Anterior cingulate cortex (tissue), 58 donors: ENCODE results near the gene TNF.
A peak's percentile ranks its signal among the peaks of the same experiment; 100 is the strongest.

Source experiments
- DNase-seq, 58 donors: peaks; one replicate each; lab custom pipeline; 2025; lab: John Stamatoyannopoulos, UW

Gene TNF

GRCh38 chr6:31575335-31575901 is at the start of gene TNF:
TSS of gene TNF (plus strand) at chr6:31575565. CDS start at chr6:31575742, 177 bp downstream.
- peak in 13 of 58 donors; percentile 1 to 35 (median 13) for DNase-seq

DNA sequence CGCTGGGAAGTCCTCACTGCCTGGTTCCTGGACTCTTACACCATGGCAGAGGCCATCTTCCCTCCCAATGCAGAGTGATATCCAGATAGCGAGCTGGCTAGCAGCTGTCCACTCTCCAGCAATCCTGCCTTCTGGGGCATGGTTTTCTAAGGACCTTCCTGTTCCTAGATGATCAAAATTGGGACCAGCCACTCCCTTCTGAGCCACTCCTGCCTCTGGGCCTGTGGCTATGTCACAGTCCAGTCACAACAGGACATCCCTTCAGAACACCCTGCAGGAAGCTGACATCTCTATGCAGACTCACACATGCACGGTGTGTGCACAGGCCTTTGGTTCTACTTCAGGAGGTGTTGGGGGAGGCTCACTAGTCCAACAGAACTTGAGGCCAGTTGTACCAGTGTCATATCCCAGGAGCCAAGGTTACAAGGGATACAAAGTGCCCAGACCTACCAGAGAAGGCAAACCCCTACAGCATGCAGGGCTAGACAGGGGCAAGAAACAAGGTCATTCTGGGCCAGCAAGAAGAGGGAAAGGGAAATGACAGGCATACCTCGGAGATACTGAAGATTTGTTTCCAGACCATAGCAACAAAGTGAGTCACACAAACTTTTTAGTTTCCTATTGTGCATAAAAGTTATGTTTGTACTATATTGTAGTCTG is 49.3 kb upstream of the TNF start:
- DNase-seq = no peak

DNA sequence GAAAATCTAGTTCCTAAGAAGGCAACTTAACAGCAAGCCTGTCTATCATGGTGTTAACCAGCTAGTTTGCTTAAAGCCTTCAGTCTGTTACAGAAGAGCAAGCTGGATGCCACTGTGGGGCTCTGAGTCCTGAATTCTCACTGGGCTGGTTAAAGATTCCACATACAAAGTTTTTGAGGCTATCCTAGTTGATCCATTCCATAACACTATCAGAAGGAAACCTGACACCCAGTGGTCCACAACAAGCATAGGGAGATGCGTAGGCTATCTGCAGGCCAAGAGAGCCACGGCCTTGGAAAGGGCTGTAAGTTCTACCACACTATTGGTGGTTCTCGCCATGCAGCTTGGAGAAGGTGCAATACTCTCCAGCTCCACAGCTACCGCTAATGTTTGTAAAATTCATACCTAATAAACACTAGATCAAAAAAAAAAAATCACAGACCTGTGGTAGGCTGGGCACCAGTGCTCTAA is 47.0 kb upstream of the TNF start:
- DNase-seq = no peak

- no peak for DNase-seq
These were observed 46.5 kb upstream of the TNF start, which contains the start of gene MCCD1 for GRCh38 chr6:31528821-31529328. TSS of gene MCCD1 (plus strand) at chr6:31528962. CDS start at chr6:31529015, 53 bp downstream.

GRCh38 chr6:31529329-31530150 is 45.8 kb upstream of the TNF start:
- no peak for DNase-seq

GRCh38 chr6:31530659-31531058 is 44.7 kb upstream of the TNF start:
- no peak for DNase-seq

DNA sequence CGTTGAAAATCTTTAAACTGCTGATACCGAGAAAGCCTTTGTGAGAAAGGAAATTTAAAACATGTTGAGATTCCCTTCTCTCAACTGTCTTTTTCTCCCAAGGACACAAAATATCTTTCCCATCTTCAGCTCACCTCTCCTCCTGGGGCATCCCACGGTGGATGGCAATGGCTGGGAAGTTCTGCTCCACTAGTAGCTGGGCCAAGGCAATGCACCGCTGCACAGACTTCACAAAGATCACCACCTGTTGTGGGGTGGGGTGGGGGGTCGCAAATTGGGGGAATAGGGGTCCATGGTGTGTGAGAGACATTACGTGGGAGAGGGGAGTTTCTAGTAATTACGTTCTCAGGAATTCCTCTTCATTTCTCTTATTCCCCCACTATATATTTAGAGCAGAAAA is 44.2 kb upstream of the TNF start:
- no peak for DNase-seq

DNA sequence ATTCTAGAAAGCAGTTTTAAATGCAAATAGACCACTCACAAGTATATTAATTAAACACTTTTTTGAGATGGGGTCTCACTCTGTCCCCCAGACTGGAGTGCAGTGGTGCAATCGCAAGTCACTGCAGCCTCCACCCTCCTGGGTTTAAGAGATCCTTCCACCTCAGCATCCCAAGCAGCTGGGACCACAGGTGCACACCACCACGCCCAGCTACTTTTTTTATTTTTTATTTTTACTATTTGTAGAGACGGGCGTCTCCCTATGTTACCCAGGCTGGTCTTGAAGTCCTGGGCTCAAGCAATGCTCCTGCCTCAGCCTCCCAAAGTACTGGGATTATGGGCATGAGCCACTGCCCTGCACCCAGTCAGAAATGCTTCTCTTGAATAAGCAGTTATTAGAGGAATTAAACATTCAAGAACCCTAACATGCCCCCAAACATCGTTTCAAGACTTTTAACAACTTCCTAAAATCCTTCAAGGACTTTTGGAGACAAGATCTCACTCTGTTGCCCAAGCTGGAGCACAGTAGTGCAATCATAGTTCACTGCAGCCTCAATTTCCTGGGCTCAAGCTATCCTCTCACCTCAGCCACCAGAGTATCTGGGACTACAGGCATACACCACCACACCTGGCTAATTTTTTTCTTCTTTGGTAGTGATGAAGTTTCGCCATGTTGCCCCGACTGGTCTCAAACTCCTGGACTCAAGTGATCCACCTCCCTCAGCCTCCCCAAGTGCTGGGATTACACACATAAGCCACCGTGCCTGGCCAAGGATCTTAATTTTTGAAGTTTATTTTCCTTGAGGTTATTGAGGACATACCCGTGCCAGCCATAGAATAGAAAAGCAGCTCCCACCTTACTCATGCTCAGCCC is 43.4 kb upstream of the TNF start:
- DNase-seq = no peak

- DNase-seq = no peak
These were observed 42.5 kb upstream of the TNF start for GRCh38 chr6:31532644-31533454.

DNA sequence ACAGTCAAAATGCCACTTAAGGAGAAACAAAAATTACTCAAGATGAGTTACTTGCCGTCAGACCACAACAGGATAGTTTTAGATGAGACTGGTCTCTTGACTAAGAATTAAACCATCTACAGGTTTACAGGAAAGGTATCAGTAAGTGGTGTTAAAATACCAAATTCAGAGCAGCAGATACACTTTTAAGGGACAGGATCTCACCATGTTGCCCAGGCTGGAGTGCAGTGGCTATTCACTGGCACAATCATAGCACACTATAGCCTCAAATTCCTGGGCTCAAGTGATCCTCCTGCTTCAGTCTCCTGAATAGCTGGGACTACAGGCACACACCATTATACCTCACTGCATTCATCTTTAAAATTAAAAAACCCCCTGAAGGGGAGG is 41.9 kb upstream of the TNF start:
- DNase-seq = no peak

DNA sequence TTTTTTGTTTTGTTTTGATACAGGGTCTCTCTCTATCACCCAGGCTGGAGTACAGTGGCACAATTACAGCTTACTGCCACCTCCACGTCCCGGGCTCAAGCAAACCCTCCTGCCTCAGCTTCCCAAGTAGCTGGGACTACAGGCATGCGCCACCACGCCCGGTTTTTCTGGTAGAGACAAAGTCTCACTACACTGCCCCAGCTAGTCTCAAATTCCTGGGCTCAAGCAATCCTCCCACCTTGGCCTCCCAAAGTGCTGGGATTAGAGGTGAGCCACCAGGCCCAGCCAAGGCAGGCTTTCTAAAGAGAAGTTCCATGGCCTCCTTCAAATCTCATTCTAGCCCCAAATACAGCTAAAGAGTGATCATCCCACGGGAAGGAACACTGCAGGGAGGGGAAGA is 41.4 kb upstream of the TNF start:
- DNase-seq = no peak

DNA sequence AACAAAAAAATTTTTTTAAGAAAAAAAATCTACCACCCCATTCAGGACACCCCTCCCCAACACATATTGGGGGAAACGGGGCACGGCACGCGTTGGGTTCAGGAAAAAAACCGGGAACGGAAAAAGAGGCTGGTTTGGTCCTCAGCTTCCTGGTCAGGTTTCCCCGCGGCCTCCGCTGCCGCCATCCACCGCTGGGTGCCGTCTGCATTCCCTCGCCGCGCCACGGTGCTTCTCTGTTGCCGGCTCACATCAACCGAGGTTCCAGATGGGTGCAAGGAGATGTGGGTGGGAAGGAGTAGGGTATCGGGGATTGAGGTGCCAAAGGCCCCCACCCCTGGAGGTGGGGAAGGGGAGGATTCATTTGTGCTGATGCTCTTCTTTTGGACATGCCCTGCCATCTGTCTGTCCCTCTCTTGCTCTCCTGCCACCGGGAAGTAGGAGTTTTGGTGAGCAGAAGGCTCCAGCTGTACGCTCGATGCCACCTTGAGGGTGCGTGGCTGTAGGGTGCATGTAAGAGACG is 40.8 kb upstream of the TNF start:
- DNase-seq = no peak

DNA sequence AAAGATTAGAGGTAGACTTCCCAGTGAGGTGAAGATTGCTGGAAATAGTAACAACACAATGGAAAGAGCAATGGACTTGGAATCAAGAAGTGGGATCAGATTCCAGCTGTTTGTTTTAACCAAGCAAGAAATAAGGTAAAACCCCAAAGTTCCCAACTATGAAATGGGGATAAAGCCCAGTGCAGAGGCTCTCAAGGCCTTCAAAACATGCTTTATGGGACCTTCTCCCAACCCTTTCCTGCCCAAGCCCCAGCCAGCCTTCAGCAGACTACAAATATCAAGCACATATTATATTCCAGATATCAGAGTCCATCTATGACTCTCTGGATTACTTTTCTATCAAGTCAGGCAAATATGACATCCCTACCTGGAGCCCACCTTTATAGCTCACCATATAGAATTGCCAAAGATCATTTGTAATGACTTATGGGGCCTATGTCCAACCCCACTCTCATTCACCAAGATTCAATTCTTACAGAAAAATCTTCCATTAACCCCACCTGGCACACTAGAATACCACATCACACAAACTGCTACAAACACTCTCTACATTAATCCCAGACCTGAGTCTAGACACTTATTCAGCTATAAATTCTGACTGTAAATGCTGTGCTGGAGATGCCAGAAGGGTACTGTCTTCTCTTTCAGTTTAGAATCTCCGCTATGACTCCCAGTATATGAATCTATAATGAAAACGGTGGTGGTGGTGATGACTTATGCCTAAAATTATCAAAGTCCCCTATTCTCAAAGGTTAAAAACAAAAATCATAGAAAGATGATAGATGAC is 39.6 kb upstream of the TNF start:
- no peak for DNase-seq

DNA sequence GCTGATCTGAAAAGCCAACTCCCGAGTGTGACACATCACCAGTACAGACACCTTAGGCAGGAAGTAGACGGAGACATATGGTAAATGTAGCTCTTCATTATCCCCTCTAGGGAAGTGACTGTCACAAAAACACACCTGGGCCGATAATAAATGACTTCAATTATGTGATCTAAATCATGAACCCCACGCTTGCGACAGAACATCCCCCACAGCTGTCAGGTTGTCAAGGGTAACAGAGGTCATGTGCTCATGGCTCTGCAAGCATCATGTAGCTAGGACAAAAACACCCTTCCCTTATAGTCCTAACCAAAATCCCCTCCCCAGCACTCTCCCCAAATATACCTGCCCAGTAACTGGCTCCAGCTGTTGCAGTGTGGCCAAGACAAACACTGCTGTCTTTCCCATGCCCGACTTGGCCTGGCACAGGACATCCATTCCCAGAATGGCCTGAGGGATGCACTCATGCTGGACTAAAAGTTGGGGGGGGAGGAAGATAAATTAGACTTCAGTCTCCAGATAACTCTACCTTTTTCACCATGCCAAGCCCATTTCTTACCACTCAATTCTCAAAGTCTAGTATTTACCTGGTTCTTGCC is 36.5 kb upstream of the TNF start:
- DNase-seq = peak in 1 of 58 donors; percentile 11

DNA sequence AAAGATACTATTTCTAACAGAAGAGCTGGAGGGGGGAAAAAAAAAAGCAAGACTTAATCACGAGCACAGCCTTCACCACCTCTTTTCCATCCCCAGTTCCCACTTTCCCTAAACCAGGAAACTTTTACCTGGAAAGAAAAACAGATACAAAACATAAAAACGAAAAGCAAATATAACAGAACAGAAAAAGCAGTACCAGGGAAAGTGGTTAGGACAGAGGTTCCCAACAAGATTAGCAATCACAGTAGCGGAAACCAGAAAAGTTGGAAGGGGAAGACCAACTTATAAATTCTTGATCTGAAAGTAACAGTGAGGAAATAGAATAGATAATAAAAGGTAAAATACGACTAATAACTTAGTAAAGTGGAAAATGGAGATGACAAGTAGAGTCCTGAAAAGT is 34.7 kb upstream of the TNF start:
- no peak for DNase-seq

GRCh38 chr6:31541059-31541657 is 34.2 kb upstream of the TNF start:
- DNase-seq = peak in 7 of 58 donors; percentile 11 to 69 (median 43)
